Measurements from ENCODE around the gene CUX1. TPM values are rescaled to one million over a fixed set of nuclear protein-coding genes. Genes with fewer than 3 reads are reported as not detected.

Gene CUX1
- total and polyA plus RNA-seq, 2 donors (not counting 1 experiment from before 2014, with no cell fraction given): 22.7 to 38.1 TPM

GRCh38 chr7:101943306-101943705, 125.9 kb downstream of the CUX1 start:
- H3K27ac ChIP-seq (ENCODE audit: insufficient read depth, low read length): no peak overlapping the region
- H3K27me3 ChIP-seq (ENCODE audit: control insufficient read depth, insufficient read depth, low read length): no peaks in the 10 kb centered on the region
- no peak overlapping the region for H2AFZ ChIP-seq (ENCODE audit: low read length)
- H3K4me3 ChIP-seq (replicated peaks in 1 of 4; ENCODE audit: control extremely low read depth in 1 of 4, insufficient read depth in 1 of 4, low read depth in 3 of 4, low read length in 4 of 4): no peak overlapping the region
- H3K36me3 ChIP-seq (ENCODE audit: control insufficient read depth, insufficient read depth, low read length): no peaks in the 10 kb centered on the region
- H3K4me1 ChIP-seq (ENCODE audit: control insufficient read depth, extremely low read depth, insufficient read depth, low read length): peaks cover 19% of the 10 kb centered on the region
- TF ChIP-seq EZH2 (IDR thresholded peaks at IDR 0.05; ENCODE audit: low read length, missing control alignments): no peak
- no peak for TF ChIP-seq CTCF (conservative IDR thresholded peaks at IDR 0.05 in 1 of 2, IDR thresholded peaks at IDR 0.05 in 1 of 2; ENCODE audit: low read depth in 1 of 2, low read length in 2 of 2)
- H3K79me2 ChIP-seq (ENCODE audit: control insufficient read depth, insufficient read depth, low read length): peaks cover 3% of the 10 kb centered on the region
- no peak overlapping the region for H3K9ac ChIP-seq (ENCODE audit: insufficient read depth, low read length)
- H4K20me1 ChIP-seq (ENCODE audit: control insufficient read depth, extremely low read depth, insufficient read depth, low read length): no peaks in the 10 kb centered on the region
- no peaks in the 10 kb centered on the region for H3K9me3 ChIP-seq (ENCODE audit: control insufficient read depth, insufficient read depth, low read depth, low read length)
- DNase-seq (ENCODE audit: low read depth in 2 of 2): no peak
- H3K4me2 ChIP-seq (ENCODE audit: extremely low read depth, insufficient read depth, low read length): no peak overlapping the region

GRCh38 chr7:101943889-101944600, 126.6 kb downstream of the CUX1 start:
- H2AFZ ChIP-seq (ENCODE audit: low read length): no peak overlapping the region
- H3K79me2 ChIP-seq (ENCODE audit: control insufficient read depth, insufficient read depth, low read length): peaks cover 3% of the 10 kb centered on the region
- no peaks in the 10 kb centered on the region for H3K9me3 ChIP-seq (ENCODE audit: control insufficient read depth, insufficient read depth, low read depth, low read length)
- no peaks in the 10 kb centered on the region for H4K20me1 ChIP-seq (ENCODE audit: control insufficient read depth, extremely low read depth, insufficient read depth, low read length)
- TF ChIP-seq EZH2 (IDR thresholded peaks at IDR 0.05; ENCODE audit: low read length, missing control alignments) (no peak), CTCF (conservative IDR thresholded peaks at IDR 0.05 in 1 of 2, IDR thresholded peaks at IDR 0.05 in 1 of 2; ENCODE audit: low read depth in 1 of 2, low read length in 2 of 2) (no peak)
- DNase-seq (ENCODE audit: low read depth in 2 of 2): no peak
- H3K36me3 ChIP-seq (ENCODE audit: control insufficient read depth, insufficient read depth, low read length): no peaks in the 10 kb centered on the region
- H3K9ac ChIP-seq (ENCODE audit: insufficient read depth, low read length): no peak overlapping the region
- H3K4me2 ChIP-seq (ENCODE audit: extremely low read depth, insufficient read depth, low read length): no peak overlapping the region
- H3K4me3 ChIP-seq (replicated peaks in 1 of 4; ENCODE audit: control extremely low read depth in 1 of 4, insufficient read depth in 1 of 4, low read depth in 3 of 4, low read length in 4 of 4): no peak overlapping the region
- H3K27ac ChIP-seq (ENCODE audit: insufficient read depth, low read length): no peak overlapping the region
- peaks cover 19% of the 10 kb centered on the region for H3K4me1 ChIP-seq (ENCODE audit: control insufficient read depth, extremely low read depth, insufficient read depth, low read length)
- H3K27me3 ChIP-seq (ENCODE audit: control insufficient read depth, insufficient read depth, low read length): no peaks in the 10 kb centered on the region

- Histone ChIP-seq H3K9me3 (ENCODE audit: control insufficient read depth, insufficient read depth, low read depth, low read length) (no peaks in the 10 kb centered on the region), H3K79me2 (ENCODE audit: control insufficient read depth, insufficient read depth, low read length) (peaks cover 3% of the 10 kb centered on the region), H3K27me3 (ENCODE audit: control insufficient read depth, insufficient read depth, low read length) (no peaks in the 10 kb centered on the region), H4K20me1 (ENCODE audit: control insufficient read depth, extremely low read depth, insufficient read depth, low read length) (no peaks in the 10 kb centered on the region), H2AFZ (ENCODE audit: low read length) (no peak overlapping the region), H3K27ac (ENCODE audit: insufficient read depth, low read length) (no peak overlapping the region), H3K4me2 (ENCODE audit: extremely low read depth, insufficient read depth, low read length) (no peak overlapping the region), H3K36me3 (ENCODE audit: control insufficient read depth, insufficient read depth, low read length) (no peaks in the 10 kb centered on the region), H3K9ac (ENCODE audit: insufficient read depth, low read length) (no peak overlapping the region), H3K4me3 (replicated peaks in 1 of 4; ENCODE audit: control extremely low read depth in 1 of 4, insufficient read depth in 1 of 4, low read depth in 3 of 4, low read length in 4 of 4) (no peak overlapping the region), H3K4me1 (ENCODE audit: control insufficient read depth, extremely low read depth, insufficient read depth, low read length) (peaks cover 19% of the 10 kb centered on the region)
- TF ChIP-seq EZH2 (IDR thresholded peaks at IDR 0.05; ENCODE audit: low read length, missing control alignments) (no peak), CTCF (conservative IDR thresholded peaks at IDR 0.05 in 1 of 2, IDR thresholded peaks at IDR 0.05 in 1 of 2; ENCODE audit: low read depth in 1 of 2, low read length in 2 of 2) (no peak)
- no peak for DNase-seq (ENCODE audit: low read depth in 2 of 2)
These were observed 127.2 kb downstream of the CUX1 start for GRCh38 chr7:101944611-101945010.

All from fibroblast of lung (primary cell).